HepG2 (cell line): ENCODE data around the gene DYNC1I2. TPM values are rescaled to one million over a fixed set of nuclear protein-coding genes. Genes with fewer than 3 reads are reported as not detected.

Experiments
- CEBPG ChIP-seq: IDR thresholded peaks from 2 replicates; pipeline ENCODE4 v1.6.1; 2016
- KLF11 ChIP-seq: IDR thresholded peaks from 2 replicates; pipeline ENCODE4 v1.6.1; 2016; ENCODE audit warnings: missing compliant biosample characterization
- KMT2B ChIP-seq: IDR thresholded peaks from 2 replicates; pipeline ENCODE4 v1.6.1; 2016; ENCODE audit warnings: missing genetic modification reagents, missing compliant biosample characterization
- MAX ChIP-seq: IDR thresholded peaks from 2 replicates; pipeline ENCODE4 v1.6.1; 2012; ENCODE audit warnings: inconsistent platforms
- PCBP2 ChIP-seq: fragments of 200-400 bp; formaldehyde crosslinking; optimal IDR thresholded peaks from 2 replicates; pipeline ENCODE3; 2018; ENCODE audit warnings: low read length, low read depth; ENCODE audit not compliant: poor library complexity, severe bottlenecking
- TEAD3 ChIP-seq: optimal IDR thresholded peaks from 2 replicates; pipeline ENCODE3; 2016; ENCODE audit warnings: borderline replicate concordance
- ZNF232 ChIP-seq: sonication (generic); formaldehyde crosslinking; IDR thresholded peaks from 2 replicates; pipeline ENCODE4 v1.4.0; 2020; ENCODE audit warnings: missing genetic modification reagents, borderline replicate concordance
- ZNF24 ChIP-seq: fragments of 450-650 bp; IDR thresholded peaks from 2 replicates; pipeline ENCODE4 v1.6.1; 2017; ENCODE audit warnings: antibody characterized with exemption, mild to moderate bottlenecking
- ZNF460 ChIP-seq: sonication (generic); formaldehyde crosslinking; IDR thresholded peaks from 2 replicates; pipeline ENCODE4 v1.5.1; 2020; ENCODE audit warnings: missing genetic modification reagents, mild to moderate bottlenecking, borderline replicate concordance
- ZNF609 ChIP-seq: sonication (generic); formaldehyde crosslinking; IDR thresholded peaks from 2 replicates; pipeline ENCODE4 v1.4.0; 2020; ENCODE audit warnings: mild to moderate bottlenecking, missing genetic modification reagents, borderline replicate concordance
- ZNF713 ChIP-seq: sonication (generic); formaldehyde crosslinking; IDR thresholded peaks from 2 replicates; pipeline ENCODE4 v1.4.0; 2020; ENCODE audit warnings: mild to moderate bottlenecking, missing genetic modification reagents
- ZNF749 ChIP-seq: sonication (generic); formaldehyde crosslinking; IDR thresholded peaks from 2 replicates; pipeline ENCODE4 v1.8.0; 2022; ENCODE audit warnings: mild to moderate bottlenecking, missing genetic modification reagents, moderate library complexity, borderline replicate concordance
- polyA plus RNA-seq, 8 experiments: library from polyadenylated mRNA; depleted of rRNA in 3 of 8; stranded (reverse) in 7 of 8; unstranded in 1 of 8; fragments of >200 nt; fragmentation: Illumina TruSeq in 4 of 8; extraction: Trizol in 4 of 8; gene quantifications; 2 replicates each; pipeline versions ENCODE4 v1.2.1 to v1.2.3, GENCODE V29; 2011 to 2016; ENCODE audit warnings: low read depth in 4 of 8, missing spikeins in 1 of 8, mixed read lengths in 1 of 8; ENCODE audit not compliant: insufficient read depth in 1 of 8
- total RNA-seq, 5 experiments: library from RNA; depleted of rRNA; stranded (reverse); fragments of >200 nt; fragmentation: Illumina TruSeq; extraction: Trizol; gene quantifications; 2 replicates each; pipeline ENCODE4 v1.2.3, GENCODE V29; 2016; ENCODE audit warnings: low read depth in 1 of 5
- TF ChIP-seq, protein P1 (sequence below), 2 experiments: fragments of 450-650 bp in 1 of 2; sonication (generic) in 1 of 2; formaldehyde crosslinking in 1 of 2; IDR thresholded peaks; 2 replicates each; pipeline versions ENCODE4 v1.6.1 to v1.8.0; 2016 to 2022; ENCODE audit warnings: antibody characterized with exemption in 1 of 2, mild to moderate bottlenecking in 1 of 2, missing genetic modification reagents in 1 of 2

The DYNC1I2 gene
- total and polyA plus RNA-seq, 2 of the 13 experiments (the other 11 are each of a cell fraction or from before 2014, with no cell fraction given), result 84.0 to 99.8 TPM

DNA sequence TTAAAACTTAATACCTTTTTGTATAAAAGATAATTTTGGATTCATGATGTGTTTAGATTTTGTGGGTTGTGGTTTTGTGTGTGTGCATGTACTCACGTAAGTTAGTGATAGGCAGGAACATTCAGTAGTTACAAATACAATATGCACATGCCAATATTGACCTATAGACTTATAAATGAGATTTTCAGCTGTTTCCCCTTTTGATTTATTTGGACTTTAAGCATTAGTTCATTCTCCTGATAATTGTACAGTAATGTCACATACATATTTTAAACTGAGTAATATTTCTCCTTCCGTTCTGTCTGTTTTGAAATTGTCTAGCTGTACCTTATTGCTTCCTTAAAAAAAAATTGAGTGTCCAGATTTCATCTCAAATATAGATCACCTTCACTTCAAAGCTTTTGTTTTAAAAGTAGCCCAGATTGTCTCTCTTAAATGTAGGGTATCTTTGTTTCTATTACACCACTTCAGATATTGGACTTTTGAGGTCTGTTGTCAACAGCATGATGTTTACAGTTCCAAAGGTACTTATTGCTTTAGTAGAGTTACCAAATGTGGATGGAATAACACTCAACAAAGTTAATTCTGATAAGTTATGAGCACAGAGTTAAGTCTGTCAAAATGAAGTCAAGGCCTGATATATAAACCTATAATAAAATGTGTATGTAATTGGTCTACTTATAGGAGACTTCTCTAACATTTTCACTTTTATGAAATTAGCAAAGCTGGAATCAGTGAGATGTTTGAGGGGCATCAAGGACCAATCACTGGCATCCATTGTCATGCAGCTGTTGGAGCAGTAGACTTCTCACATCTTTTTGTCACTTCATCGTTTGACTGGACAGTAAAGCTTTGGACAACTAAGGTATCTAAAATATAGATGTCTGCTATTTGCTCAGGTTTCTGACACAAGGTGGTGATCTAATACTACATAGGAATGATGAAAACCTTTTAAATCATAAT lies 42.0 kb downstream of the DYNC1I2 start (continued):
- peak; percentile 68; the same call in 1 of the 2 replicates for TF ChIP-seq ZNF609 (CRISPR knock-in tag)
- TF ChIP-seq MAX, result 0 out of 2 replicates have a peak, but pooled peaks have one; percentile 17
- TF ChIP-seq CEBPG, result peak; percentile 89
- TF ChIP-seq ZNF24, result no peak
- no peak for TF ChIP-seq ZNF713 (CRISPR knock-in tag)
- no peak for TF ChIP-seq ZNF749 (CRISPR knock-in tag)
- TF ChIP-seq KMT2B (CRISPR knock-in tag), result no peak
- TF ChIP-seq ZNF232 (CRISPR knock-in tag), result no peak
- TF ChIP-seq KLF11 (CRISPR knock-in tag), result 0 out of 2 replicates have a peak, but pooled peaks have one; percentile 44
- TF ChIP-seq, protein P1, sequence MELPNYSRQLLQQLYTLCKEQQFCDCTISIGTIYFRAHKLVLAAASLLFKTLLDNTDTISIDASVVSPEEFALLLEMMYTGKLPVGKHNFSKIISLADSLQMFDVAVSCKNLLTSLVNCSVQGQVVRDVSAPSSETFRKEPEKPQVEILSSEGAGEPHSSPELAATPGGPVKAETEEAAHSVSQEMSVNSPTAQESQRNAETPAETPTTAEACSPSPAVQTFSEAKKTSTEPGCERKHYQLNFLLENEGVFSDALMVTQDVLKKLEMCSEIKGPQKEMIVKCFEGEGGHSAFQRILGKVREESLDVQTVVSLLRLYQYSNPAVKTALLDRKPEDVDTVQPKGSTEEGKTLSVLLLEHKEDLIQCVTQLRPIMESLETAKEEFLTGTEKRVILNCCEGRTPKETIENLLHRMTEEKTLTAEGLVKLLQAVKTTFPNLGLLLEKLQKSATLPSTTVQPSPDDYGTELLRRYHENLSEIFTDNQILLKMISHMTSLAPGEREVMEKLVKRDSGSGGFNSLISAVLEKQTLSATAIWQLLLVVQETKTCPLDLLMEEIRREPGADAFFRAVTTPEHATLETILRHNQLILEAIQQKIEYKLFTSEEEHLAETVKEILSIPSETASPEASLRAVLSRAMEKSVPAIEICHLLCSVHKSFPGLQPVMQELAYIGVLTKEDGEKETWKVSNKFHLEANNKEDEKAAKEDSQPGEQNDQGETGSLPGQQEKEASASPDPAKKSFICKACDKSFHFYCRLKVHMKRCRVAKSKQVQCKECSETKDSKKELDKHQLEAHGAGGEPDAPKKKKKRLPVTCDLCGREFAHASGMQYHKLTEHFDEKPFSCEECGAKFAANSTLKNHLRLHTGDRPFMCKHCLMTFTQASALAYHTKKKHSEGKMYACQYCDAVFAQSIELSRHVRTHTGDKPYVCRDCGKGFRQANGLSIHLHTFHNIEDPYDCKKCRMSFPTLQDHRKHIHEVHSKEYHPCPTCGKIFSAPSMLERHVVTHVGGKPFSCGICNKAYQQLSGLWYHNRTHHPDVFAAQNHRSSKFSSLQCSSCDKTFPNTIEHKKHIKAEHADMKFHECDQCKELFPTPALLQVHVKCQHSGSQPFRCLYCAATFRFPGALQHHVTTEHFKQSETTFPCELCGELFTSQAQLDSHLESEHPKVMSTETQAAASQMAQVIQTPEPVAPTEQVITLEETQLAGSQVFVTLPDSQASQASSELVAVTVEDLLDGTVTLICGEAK (IDR thresholded peaks at IDR 0.05), result no peak
- TF ChIP-seq, protein P1 (CRISPR knock-in tag; IDR thresholded peaks at IDR 0.05), result no peak
- no peak for TF ChIP-seq PCBP2
- no peak for TF ChIP-seq ZNF460 (CRISPR knock-in tag)
- no peak for TF ChIP-seq TEAD3
